ENCODE measurements around the gene FKBP6.
A peak's percentile ranks its signal among the peaks of the same experiment; 100 is the strongest.
"Not testable (repeated sequence)": the region's sequence is repeated elsewhere in the genome, so short reads cannot be mapped to it uniquely, and the experiment has no call there.

The FKBP6 gene

GRCh38 chr7:73324081-73324845, 3.7 kb upstream of the FKBP6 start:
- DNase-seq: peak in 4 of 5 experiments; percentile 8 to 58 (median 22)

DNA sequence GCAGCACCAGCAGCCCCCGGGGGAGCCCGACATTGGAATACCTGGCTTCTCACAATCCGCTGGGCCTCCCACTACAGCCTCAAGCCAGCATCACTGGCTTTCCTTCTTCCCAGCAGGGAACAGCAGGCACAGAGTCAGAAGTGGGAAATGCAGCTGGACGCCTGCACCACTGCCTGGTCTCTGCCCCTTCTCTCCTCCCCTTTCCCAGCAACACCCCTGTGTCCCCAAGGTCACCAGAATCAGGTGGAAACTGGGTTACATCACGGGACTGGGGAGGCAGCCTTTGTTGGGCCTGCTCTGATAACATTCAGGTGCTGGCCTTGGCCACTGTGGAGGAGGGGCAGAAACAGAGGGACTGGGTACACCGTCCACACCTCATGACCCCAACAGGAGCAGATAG, 2.5 kb upstream of the FKBP6 start:
- not testable (repeated sequence) for DNase-seq

GRCh38 chr7:73327449-73327848, 512 bp upstream of the FKBP6 start:
- DNase-seq: not testable (repeated sequence)

DNA sequence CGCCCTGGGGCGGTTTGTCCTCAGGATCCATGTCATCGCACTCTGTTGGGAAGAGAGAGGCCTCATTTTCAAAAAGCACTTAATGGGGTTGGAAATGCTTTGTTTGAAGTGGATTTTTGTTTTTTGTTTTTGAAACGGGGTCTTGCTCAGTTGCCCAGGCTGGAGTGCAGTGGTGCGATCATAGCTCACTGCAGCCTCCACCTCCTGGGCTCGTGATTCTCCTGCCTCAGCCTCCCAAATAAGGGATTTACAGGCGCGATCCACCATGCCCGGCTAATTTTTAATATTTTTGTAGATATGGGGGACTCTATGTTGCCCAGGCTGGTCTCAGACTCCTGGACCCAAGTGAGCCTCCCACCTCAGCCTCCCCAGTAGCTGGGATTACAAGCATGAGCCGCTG, 735 bp downstream of the FKBP6 start:
- no peak for DNase-seq

DNA sequence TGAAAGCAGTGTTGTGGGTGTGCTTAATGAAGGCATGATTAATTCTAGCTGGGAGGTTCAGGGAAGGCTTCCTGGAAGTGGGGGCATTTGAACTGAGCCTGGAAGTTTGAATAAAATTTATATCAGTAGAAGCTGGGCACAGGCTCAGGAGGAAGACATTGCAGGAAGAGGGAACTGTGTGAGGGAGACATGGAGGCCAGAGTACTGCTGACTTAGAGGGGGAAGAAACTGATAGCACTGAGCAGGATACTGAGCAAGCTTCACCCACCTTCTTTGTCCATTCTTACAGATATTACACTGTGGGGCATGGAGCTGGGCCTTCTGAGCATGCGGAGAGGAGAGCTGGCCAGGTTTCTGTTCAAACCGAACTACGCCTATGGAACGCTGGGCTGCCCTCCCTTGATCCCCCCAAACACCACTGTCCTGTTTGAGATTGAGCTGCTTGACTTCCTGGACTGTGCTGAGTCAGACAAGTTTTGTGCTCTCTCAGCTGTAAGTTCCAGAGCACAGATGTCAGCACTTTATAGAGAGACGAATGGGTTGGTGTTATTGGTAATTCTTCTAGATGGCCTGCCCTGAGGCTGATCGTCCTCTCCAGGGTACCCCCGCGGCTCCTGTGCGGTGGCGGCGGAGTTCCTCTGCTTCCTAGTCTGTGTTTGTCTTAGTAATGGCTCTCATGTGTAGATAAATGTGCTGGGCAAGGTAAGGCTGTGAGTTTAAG, 2.1 kb downstream of the FKBP6 start:
- DNase-seq: no peak

DNA sequence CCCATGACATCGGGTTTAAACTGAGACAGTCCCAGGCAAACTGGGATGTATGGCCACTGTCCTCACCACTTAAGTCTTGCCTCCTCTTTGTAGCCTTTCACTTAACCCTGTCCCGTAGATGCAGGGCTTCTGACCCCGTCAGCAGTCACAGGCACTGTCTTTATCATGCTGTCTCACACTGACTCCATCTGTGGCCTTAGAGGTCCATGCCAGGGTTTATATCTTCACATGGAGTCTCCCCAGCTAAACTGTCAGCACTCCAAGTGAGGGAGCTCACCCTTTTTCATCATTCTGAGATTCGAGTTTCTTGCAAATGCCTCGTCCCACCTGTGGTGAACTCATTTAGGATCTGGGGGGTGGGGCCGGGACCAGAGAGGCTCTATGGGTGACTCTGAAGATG, 2.8 kb downstream of the FKBP6 start:
- DNase-seq: no peak

- no peak for DNase-seq
Observed at GRCh38 chr7:73332447-73332846, 4.5 kb downstream of the FKBP6 start.

GRCh38 chr7:73338321-73338720, 10.4 kb downstream of the FKBP6 start:
- DNase-seq: no peak

DNA sequence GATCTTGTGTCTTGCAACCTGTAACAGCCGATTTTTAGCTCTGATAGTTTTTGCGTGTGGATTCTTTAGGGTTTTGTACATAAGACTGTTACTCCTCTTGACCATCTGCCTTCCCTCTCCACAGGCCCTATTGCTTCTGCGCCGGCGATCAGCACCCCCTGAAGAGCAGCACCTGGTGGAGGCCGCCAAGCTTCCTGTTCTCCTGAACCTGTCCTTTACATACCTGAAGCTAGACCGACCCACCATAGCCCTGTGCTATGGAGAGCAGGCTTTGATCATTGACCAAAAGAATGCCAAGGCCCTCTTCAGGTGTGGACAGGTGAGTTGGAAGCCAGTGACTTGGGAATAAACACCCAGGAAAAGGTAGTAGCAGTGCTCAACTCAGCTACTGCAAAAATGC, 12.6 kb downstream of the FKBP6 start:
- no peak for DNase-seq

- no peak for DNase-seq
Observed at GRCh38 chr7:73341877-73342276, 13.9 kb downstream of the FKBP6 start.

DNA sequence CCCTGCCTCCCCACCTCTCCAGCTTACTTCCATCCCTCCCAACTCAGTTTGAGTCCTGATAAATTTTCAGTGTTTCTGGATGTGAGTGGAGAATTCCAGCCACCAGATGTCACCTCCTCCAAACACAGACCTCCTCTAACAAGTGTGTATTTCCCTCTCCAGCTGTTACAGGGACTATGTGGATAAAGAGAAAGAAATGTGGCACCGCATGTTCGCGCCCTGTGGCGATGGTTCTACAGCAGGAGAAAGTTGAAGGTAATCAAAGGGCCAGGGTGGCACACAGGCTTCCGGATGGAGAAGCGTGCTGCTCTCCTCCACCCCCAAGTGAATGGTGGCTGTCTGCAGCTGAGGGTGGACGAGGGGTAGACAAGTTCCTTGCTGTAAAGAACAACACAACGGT, 14.7 kb downstream of the FKBP6 start:
- no peak for DNase-seq

- DNase-seq: no peak
Observed at GRCh38 chr7:73343671-73344380, 15.9 kb downstream of the FKBP6 start.

DNA sequence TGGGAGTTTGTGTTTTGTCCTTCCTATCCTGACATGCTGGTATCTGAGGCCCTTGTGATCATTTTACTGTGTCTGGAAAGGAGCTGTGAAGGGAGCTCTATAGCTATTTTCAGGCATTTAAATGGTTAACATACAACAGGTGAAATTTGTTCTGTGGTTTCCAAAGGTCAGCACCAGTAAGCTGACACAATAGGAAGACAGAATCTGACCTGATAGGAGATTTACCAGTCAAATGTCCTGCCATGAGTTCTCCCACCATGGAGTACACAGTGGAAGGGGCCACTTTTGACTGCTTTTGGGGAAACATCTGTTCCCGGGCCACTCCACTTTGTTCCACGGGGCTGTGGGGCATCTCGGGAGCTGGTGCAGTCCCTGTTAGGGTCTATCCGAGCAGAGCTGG, 17.6 kb downstream of the FKBP6 start:
- no peak for DNase-seq

- DNase-seq: no peak
Observed at GRCh38 chr7:73345951-73346350, 18.0 kb downstream of the FKBP6 start.

DNA sequence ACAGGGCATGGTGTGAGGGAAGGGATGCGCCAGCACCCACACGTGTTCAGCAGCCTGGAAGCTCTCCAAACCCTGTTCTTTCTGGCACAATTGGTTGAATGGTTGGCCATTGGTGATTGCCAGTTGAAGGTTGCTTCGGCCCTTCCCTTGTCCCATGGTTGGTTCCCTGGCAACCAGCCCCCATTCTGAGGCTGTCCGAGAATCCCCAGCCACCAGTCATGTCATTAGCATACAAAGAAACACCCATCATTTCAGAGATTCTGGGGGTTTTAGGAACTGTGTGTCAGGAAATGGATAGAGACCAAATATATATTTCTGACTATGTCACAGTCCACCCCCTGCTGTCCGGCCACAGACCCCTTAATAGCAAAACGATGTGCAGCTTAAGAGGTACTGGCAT, 21.8 kb downstream of the FKBP6 start:
- no peak for DNase-seq

DNA sequence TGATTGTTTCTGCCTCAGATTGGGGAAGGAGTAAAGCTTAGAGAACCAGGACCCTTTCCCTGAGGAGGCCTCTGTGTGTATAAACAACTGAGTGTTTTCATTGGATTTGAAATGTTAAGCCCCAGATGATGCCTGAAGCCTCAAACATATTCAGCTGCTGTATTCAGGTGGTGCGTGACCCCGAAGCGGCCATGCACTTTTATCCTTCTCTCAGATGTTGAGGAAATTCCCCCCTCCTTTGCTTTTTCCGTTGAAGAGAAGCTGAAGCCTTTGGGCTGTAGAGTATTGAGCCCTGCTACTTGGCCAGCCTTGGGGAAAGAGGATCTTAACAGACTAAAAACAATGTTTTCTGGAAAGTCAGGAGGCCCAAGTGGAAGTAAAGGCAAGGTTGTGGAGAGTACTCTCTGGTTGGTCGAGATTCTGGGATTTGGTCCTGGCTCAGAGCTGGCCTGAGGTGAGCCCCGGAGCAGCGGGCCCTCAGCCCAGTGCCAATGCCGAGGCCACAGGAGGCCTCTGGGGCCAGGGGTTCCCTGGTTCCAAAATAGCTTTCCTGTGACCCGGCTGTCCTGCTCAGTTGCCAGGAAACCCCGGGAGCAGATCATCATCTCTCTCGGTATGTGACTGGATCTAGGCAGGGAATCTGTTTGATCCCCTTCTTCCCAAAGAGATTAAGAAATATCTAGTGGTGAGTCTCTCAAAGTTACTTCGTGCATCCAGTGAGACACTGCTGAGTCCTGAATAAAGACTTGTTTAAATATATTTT, 22.5 kb downstream of the FKBP6 start:
- no peak for DNase-seq

DNA sequence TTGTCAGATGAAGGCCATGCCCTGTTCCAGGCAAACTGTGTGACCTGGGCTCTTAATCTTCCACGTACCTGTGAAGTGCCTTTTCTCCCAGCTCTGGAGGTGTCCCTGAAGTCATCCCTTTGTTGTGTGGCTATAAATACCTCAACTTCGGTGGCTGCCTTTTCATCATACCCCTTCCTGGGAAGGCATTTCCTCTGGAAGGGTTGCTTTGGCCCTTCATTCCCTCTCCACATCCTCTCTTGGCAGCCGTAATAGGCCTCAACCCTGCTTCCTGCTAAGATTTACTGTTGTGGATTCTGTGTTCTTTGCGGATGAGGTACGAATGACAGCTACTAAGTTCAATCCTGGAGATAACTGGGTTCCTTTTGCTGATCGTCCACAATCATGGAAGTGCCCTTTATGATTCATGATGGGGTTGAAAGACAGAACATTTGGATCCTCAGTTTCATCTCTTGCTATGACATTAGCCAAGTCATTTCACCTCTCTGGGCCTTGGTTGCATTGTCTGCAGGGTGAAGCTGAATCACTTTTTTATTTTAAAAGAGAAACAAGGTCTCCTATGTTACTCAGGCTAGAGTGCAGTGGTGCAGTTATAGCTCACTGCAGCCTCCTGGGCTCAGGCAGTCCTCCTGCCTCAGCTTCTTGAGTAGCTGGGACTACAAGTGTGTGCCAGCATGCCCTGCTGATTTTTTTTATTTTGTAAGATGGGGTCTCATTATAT, 23.6 kb downstream of the FKBP6 start:
- DNase-seq: no peak

DNA sequence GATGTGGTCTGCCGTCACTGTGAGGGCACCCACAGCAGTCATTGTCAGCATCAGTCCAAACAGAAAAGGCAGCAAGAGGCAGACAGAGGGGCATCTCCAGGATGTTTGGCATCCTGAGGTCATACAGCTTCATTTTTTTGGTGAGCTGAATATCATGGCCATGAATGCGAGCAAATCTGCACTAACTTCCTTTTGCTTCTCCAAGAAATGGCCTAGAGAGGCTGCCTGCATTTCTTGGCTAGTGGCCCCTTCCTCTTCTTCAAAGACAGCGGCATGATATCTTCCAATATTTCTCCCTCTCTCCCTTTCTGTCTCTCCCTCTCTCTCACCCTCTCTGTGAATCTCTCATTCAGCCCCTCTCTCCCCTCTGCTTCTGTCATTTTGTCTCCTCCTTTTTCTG, 24.8 kb downstream of the FKBP6 start:
- DNase-seq: no peak

GRCh38 chr7:73353243-73353642, 25.3 kb downstream of the FKBP6 start:
- DNase-seq: no peak

DNA sequence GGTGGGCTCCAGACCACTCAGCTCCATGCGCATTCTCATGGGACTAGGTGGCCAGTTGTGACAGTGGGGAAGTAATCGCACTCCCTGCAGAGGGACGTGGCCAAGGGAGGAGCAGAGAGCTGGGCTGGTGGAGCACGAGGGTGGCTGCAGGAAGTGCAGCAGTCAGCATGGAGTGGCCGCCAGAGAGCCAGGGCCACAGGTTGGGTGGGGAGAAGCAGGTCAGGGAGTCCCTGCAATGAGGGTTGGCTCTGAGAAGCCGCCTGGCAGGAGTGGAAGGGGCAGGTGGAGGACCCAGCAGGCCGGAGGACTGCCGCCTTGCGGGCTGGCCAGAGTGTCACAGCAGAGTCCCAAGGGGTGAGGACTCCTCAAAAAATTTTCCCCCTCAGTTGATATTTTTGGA, 26.2 kb downstream of the FKBP6 start:
- DNase-seq: no peak

GRCh38 chr7:73354821-73355220, 26.9 kb downstream of the FKBP6 start:
- no peak for DNase-seq

GRCh38 chr7:73356159-73356558, 28.2 kb downstream of the FKBP6 start:
- DNase-seq: no peak
